Measurements from ENCODE around the gene KRT6C.
"Not testable (repeated sequence)": the region's sequence is repeated elsewhere in the genome, so short reads cannot be mapped to it uniquely, and the experiment has no call there.

The KRT6C gene

GRCh38 chr12:52473768-52474167 lies at the start of gene KRT6C:
Gene KRT6C (minus strand): TSS chr12:52473805. CDS start chr12:52473737, 68 bp downstream.
- ATAC-seq: no peak

- no peak for ATAC-seq
Measured at GRCh38 chr12:52522346-52523011, 48.9 kb upstream of the KRT6C start.

- ATAC-seq: no peak
Measured at GRCh38 chr12:52521568-52522266, 48.1 kb upstream of the KRT6C start.

GRCh38 chr12:52521175-52521567 lies 47.6 kb upstream of the KRT6C start:
- ATAC-seq: no peak

DNA sequence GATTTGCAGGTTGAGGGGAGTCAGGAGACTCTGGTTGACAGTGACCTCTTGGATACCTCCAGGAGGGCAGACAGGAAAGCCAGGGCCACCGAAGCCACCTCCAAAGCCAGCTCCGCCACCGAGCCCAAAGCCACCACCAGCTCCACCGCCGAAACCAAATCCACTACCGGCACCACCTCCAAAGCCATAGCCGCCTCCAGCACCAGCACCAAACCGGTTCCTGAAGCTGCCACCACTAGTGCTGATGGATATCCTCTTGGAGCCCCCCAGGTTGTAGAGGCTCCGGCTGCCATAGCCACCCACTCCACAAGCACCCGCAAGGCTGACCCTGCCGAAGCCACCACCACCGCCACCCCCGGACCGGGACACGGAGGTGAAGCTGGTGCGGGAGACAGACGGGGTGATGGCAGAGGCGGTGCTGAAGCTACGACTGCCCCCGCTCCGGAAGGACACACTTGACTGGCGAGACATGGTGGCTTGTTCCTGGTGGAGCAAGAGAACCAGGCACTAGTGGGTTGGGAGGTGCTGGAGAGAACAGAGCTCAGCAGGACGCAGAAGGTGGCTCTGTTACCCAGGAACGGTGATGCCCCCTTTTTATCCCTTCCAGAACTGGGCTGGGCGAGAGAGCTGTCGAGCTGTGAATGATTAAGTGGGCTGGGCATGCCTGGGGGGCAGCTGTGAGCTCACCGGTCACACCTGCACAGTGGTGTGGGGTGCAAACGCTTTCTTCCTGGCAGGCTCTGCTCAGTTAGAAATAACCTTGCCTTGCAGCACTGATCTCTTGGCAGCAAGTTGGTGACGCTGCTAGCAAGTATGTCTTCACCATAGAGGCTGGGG lies 46.4 kb upstream of the KRT6C start, which contains the start of gene KRT5:
KRT5 (minus strand) TSS at position 569 of the 837 bp plus-strand sequence; CDS start at position 471, 98 bp downstream.
- ATAC-seq: no peak

- ATAC-seq: no peak
Measured at GRCh38 chr12:52519387-52519703, 45.7 kb upstream of the KRT6C start.

- no peak for ATAC-seq
Measured at GRCh38 chr12:52518574-52519386, 45.2 kb upstream of the KRT6C start.

DNA sequence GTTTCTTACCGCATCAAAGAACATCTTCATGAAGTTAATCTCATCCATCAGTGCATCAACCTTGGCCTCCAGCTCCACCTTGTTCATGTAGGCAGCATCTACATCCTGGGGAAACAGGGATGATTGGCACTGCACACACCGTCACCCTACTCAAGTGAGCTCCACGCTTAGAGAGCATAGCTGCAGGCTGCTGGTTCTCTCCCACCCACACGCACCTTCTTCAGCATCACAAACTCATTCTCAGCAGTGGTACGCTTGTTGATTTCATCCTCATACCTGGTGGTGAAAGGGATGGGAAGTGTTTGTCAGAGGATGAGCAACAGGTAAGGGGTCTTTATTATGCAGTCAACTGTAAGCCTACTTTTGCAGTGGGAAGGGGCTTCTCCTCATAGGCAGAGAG lies 44.3 kb upstream of the KRT6C start:
- ATAC-seq: no peak

DNA sequence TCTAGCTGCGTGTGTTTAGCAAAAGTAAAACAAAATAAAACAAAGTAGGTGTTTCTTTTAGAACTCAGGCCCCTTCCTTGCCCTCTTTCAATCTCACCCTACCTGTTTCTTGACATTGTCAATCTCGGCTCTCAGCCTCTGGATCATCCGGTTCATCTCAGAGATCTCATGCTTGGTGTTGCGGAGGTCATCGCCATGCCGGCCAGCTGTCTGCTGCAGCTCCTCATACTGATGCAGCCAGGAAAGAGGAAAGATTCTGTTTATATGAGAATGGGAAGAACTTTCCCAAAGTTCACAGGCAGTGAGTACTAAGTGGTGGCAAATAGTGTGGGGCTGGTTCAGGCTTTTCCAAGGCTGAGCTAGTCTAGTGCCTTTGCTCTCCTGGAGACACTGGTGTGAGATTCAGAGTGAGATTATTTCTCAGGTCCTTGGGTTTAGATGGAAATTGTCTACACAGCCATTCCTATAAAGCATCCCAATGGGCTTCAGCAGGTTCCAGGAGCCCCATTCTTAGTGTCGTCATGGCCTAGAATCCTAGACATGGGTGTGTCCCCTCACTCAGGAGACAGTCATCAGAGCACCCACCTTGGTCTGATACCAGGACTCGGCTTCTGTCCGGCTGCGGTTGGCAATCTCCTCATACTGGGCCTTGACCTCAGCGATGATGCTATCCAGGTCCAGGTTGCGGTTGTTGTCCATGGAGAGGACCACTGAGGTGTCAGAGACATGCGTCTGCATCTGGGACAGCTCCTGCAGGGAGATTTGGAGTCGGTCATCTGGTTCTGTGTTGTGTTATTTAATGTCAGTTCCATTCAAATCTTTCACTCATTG lies 43.6 kb upstream of the KRT6C start:
- no peak for ATAC-seq

DNA sequence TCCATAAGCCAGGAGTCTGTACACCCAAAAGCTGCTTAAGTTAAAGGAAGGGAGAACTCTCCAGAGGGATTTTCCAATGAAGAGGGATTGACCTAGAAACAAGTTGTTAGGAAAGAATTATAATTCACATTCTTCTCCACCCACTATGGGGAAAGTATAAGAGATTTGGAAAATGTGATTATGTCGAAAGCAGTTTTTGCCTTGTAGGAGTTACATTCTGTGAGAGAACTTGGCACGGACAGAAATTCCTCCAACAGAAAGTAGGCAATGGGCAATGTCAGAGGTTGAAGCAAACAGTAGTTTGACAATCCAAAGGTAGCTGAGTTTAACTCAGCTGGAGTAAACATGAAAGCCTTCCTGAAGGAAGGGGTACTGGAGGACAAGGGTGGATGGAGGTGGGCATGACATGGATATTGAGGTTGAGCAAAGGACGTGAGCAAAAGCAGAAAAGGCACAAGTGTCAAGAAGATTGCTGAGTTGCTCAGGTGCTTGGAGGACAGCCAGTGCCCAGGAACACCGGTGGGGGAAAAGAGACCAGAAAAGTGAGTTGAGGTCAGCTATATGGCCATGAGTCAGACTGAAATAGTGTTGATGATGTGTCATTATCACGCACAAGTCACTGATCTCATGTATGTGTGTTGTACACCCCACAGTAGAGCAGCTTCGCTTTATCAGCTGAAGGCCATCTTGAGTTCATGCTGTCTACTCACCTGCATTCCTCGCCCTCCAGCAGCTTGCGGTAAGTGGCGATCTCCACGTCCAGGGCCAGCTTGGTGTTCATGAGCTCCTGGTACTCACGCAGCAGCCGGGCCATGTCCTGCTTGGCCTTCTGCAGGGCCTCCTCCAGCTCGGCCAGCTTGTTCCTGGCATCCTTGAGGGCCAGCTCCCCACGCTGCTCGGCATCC lies 42.6 kb upstream of the KRT6C start:
- no peak for ATAC-seq

- ATAC-seq: no peak
Measured at GRCh38 chr12:52515319-52515646, 41.7 kb upstream of the KRT6C start.

- ATAC-seq: no peak
Measured at GRCh38 chr12:52514471-52515318, 41.1 kb upstream of the KRT6C start.

DNA sequence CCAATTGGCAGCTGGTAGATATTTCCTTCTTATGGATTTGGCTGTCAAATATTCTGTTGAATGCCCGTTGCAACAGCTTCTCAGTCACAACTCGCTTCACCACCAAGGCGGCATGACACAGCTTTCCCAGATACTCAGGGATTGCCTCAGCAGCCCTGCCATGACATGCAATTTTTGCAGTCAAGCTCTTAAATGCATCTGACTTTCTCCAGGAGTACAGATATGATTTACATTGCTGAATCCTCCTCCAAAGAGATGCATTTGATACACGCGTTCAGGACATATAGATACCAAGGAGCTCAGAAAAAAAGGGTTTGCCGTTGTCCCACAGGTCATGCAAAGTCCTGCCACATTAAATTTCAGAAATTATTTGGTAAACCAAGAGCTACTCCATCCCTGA lies 40.1 kb upstream of the KRT6C start:
- no peak for ATAC-seq

DNA sequence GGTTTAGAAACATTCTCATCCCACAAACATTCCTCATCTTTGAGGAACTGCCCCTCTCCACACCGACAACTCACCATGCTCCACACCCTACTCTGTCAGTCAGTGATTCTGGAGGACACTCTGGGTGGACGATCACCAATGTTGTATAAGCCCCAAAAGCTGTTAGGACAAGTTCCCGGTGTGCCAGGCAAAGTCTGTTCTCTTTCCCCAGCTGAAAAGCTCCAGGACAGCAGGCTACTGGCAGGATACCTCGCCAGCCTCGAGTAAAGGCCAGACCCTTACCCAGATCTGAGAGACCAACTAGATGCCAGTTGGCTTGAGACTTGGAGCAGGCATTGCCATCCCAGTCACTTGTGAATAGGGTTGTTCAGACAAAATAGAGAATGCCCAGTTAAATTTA lies 34.6 kb upstream of the KRT6C start:
- ATAC-seq: no peak

DNA sequence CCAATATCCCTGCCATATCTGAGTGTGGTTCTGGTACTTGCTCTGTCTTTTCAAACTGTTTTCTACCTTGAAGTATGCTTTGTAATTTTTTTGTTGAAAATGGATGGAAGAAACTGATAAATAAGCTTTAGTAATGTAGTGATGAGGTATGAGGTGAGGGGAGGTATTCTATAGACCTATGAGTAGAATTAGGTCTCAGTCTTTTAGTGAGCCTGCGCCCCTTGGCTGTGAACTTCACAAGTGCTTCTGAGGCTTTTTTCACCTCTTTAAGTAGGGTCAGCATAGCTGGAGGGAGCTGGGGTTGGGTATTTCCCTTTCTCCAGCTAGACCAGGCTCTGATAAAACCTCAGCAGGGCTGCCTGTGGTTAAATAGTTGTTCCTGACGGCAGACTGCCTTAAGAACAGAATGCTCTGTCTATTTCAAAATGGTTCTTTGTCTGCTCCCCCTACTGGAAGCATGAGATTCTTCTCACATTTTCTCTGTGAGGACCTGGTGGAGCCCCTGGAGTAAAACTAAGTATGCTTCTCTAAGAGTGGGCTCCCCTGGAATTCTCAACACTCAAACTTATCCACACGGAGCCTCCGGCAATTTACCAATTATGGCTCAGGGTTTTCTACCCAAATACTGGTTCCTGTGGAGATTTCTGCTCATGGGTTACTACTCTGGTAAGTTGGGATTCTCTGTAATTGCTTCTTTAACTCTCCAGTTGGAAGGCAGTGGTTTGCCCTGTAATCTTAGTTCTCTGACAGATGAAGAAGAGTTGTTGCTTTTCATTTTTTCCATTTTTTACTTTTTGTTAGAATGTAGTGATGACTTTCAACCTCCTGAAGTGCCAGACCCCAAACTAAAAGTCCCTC lies 33.5 kb upstream of the KRT6C start:
- ATAC-seq: no peak

DNA sequence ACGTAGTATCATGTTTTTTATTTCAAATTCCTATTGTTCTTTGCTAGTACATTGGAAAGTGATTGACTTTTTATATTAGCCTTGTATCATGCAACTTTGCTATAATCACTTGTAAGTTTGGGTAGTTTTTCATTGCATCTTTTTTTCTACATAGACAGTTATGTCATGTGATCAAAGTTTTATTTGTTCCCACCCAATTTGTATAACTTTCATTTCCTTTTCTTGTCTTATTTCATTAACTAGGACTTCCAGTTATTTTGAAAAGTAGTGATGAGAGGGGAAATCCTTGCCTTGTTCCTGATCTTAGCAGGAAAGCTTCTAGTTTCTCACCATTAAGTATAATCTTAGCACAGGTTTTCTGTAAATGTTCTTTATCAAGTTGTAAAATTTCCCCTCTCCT lies 29.3 kb upstream of the KRT6C start:
- ATAC-seq: no peak

DNA sequence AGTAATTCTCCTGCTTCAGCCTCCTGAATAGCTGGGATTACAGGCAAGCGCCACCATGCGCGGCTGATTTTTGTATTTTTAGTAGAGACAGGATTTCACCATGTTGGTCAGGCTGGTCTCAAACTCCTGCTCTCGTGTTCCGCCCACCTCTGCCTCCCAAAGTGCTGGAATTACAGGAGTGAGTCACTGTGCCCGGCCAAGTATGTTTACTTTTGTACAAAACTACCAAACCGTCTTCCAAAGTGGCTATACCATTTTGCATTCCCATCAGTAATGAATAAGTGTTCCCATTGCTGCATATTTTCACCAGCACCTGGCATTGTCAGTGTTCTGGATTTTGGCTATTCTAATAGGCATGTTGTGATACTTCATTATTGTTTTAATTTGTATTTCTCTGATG lies 27.9 kb upstream of the KRT6C start:
- ATAC-seq: no peak

- ATAC-seq: not testable (repeated sequence)
Measured at GRCh38 chr12:52500574-52500973, 27.0 kb upstream of the KRT6C start.

Data from activated CD4-positive, CD25-positive, alpha-beta regulatory T cell treated with anti-CD3 and anti-CD28 coated beads, Interleukin-2, amount 50 U/mL, for 24 hours (primary cell).